Stimulated activated CD4-positive, alpha-beta T cell treated with anti-CD3 and anti-CD28 coated beads, TNF-alpha, amount 100 ng/mL, for 4 hours (primary cell): ENCODE measurements around the gene ZGPAT.

ENCODE experiments used
- DNase-seq, 3 experiments: peaks; one replicate each; pipeline ENCODE4 v3.0.0-alpha.2; 2020; ENCODE audit warnings: low read depth in 3 of 3

Gene ZGPAT

DNA sequence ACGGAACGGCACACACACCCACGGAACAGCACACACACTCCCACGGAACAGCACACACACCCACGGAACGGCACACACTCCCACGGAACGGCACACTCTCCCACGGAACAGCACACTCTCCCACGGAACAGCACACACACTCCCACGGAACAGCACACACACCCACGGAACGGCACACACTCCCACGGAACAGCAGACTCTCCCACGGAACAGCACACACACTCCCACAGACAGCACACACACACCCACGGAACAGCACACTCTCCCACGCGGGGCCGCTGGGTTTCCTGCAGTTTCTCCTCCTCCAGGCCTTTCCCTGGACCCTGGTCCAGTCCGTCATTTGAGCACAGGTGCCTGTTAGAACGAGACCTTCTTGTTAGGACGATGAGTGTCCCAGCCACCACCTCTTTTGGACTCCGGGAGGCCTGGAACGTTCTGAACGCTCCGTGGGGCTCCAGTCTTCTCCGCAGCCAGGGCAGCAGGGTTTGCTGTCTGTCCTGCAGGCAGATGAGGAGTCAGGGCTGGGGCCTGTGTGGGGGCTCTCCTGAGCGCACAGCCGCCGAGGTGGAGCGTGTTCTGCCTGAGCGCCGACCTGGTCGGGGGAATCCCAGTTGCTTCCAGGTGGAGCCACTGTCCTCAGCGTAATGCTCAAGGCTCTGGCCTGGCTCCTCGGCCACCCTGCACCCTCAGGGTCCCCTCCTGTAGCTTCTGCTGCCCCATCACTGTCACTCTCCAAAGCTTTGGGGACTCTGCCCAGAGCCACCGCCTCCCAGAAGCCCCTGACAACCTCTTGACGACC is 29.0 kb upstream of the ZGPAT start:
- no peak for DNase-seq

DNA sequence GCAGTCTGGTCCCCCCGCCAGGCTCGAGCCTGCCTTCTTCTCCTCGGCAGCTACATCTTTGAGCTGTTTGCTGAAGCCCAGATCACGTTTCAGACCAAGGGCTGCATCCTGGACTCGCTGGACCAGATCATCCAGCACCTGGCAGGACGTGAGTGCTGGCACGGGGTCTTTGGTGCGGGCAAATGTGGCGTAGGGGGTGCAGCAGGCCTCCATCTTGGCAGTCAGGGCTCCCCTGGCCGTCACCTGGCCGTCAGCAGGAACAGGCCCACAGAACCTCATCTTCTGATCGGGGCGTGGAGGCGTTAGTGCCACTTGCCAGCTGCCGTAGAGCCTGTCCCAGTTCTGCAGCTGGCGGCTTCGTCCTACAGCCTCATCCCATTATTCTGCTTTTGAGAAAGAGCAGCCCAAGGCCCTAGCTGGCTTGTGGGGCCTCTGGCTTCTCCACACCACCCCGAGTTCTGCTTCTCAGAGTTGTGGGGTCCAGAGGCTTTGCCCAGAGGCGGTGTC is 28.0 kb upstream of the ZGPAT start:
- DNase-seq: no peak

- DNase-seq: no peak
Observed at GRCh38 chr20:63680427-63680826, 27.4 kb upstream of the ZGPAT start.

GRCh38 chr20:63680857-63681608 is 26.8 kb upstream of the ZGPAT start:
- DNase-seq: no peak

DNA sequence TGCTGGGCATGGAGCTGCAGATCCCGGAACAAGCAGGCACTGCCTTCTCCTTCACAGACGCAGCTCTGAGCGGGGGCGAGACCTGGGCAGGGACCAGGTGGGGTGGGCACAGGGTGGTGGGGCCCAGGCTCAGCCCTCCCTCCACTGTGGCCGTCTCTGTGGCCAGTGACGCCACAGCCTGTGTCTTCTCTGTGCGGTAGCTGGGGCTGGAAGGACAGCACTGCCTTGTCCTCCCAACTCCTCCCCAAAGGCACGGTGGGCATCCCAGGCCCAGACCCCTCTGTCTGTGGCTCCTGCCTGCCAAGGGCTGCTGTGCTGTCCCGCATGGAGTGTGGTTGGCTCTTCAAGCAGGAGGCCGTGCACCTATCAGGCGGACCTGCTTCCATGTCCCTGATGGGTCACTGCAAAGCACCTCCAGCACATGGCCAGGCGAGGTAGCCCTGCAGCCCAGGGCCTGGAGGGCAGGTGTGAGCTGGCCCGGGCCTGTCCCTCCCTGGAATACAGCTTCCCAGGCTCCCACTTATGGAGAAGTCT is 26.2 kb upstream of the ZGPAT start:
- DNase-seq: no peak

DNA sequence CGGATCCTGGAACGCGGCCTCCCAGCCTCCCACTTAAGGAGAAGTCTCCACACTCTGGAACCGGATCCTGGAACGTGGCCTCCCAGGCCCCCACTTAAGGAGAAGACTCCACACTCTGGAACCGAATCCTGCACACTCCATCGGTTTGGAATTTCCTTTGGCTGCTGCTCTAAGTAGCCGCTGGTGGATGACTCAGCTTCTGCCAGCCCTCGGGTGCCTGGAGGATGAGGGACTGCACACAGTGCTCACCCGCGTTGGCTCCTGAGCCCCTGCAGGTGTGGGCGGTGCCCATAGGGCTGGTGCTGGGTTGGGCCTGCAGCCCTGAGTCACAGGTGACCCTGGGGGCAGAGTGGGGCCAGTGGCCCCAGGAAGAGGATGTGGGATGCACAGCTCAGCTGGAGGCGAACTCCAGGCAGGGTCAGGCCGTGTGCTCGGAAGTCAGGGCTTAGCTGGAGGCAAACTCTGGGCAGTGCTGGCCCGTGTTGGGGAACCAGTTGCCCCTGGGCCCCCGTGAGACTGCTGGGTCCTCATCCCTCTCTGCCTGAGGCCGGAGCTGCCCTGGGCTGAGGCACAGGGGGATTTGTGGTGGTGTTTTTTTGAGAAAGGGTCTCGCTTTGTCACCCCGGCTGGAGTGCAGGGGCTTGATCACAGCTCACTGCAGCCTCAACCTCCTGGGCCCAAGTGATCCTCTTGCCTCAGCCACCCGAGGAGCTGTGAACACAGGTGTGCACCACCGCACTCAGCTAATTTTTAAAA is 25.3 kb upstream of the ZGPAT start:
- DNase-seq: no peak

DNA sequence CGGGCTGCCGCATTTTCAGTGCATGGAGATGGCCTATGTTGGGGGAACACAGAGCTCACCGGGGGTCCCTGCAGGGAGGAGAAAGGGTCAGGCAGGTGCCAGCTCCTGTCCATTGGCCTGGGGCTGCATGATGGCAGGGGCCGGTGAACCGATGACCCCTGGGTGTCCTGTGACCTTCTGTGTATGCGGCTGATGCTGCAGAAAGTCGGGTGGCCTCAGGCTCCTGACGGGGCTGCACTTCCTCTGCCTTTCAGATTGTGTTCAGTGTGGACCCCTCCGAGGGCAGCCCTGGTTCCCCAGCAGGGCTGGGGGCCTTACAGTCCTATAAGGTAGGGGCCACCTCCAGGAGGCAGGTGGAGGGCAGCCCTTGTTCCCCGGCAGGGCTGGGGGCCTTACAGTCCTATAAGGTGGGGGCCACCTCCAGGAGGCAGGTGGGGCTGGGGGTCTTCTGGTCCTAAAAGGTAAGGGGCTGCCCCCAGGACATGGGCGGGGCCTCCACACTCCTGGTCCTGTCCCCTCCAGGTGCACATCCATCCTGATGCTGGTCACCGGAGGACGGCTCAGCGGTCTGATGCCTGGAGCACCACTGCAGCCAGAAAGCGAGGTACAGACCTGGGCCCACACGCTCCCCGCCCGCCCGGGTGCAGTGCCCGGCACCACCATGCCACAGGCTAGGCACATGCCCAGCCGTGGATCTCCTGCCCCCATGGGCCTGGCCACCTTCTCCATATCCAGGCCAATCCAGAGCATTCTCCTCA is 22.4 kb upstream of the ZGPAT start:
- no peak for DNase-seq

DNA sequence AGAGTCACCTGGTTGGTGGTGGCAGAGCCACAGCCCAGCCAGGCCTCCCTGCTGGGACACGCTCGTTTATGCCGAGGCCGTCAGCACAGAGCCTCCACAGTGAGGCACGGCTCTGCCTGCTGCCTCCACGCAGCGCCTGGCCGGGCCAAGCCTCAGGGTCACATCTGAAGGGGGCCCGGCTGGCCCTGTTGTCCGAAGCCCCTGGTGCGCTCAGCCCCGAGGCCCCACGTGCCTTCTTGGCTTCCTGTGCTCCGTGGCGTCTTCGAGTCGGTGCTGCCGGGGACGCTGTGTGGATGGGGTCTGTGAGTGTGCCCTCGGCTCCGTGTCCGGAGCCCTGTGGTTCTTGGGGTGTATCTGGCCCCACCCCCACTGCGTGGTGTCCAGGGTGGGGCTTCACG is 21.7 kb upstream of the ZGPAT start:
- DNase-seq: no peak

GRCh38 chr20:63686492-63687321 is 21.1 kb upstream of the ZGPAT start:
- DNase-seq: peak in 2 of 3 experiments; percentile 37 to 55

- no peak for DNase-seq
Observed at GRCh38 chr20:63687419-63688178, 20.2 kb upstream of the ZGPAT start.

DNA sequence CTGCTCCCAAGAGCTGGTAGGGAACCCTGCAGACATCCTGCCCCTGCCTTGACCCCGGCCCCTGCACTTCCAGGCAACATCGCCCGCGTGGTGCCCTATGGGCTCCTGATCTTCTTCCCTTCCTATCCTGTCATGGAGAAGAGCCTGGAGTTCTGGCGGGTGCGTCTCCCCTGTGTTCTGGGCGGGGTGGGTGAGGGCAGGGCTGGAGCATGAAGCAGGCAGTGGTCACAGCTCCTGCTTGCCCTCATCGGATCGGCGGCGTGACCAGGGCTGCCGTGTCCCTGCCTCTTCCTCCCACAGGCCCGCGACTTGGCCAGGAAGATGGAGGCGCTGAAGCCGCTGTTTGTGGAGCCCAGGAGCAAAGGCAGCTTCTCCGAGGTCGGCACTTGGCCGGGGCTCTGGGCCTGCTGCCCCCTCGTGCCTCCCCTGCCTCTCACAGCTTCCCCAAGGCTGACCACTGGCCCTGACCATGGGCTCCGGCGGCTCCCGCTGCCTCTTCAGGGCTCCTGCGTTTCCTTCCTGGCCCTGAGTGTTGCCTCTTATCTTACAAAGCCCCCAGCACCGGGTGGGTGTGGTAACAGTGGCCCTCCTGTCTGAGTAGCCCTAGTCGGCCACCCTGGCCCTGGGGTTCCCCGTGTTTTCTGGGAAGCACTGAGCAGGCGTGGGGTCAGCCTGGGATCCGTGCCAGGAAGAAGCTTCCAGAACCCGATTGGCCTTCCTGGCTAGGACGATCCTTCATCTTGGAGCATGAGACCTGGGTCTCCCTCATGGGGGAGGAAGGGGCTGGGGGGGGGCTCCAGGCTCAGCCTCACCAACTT is 19.4 kb upstream of the ZGPAT start:
- DNase-seq: no peak

GRCh38 chr20:63689046-63690002 is 18.5 kb upstream of the ZGPAT start:
- no peak for DNase-seq

DNA sequence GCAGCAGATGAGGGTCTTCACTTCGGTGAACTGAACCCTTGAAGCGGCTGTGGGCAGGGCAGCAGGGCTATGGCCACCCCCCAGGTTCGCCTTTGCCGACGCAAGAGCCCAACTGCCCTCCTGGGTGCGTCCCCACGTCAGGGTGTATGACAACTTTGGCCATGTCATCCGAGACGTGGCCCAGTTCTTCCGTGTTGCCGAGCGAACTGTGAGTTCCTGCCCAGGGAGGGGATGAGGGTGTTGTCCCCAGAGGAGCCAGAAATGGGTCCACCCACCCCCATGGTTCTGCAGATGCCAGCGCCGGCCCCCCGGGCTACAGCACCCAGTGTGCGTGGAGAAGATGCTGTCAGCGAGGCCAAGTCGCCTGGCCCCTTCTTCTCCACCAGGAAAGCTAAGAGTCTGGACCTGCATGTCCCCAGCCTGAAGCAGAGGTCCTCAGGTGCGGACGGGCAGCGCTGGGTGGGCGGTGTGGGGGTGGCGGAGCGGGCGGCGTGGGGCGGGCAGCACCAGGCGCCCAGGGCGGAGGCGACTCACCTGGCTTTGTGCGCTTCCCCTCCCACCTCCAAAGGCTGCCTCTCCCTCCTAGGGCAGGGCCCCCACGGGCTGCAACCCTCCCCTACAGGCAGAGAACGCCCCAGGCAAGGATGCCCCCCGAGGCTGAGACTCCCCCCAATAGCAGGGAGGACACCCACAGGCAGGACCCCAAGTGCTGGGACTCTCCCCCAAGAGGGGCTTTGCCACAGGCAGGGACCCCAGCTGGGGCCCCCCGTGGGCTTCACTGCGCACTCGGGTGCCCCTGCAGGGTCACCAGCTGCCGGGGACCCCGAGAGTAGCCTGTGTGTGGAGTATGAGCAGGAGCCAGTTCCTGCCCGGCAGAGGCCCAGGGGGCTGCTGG is 17.6 kb upstream of the ZGPAT start:
- no peak for DNase-seq

GRCh38 chr20:63690898-63691710 is 16.7 kb upstream of the ZGPAT start:
- DNase-seq: no peak

- no peak for DNase-seq
Observed at GRCh38 chr20:63691711-63692435, 16.0 kb upstream of the ZGPAT start.
